Activated CD8-positive, alpha-beta memory T cell treated with anti-CD3 and anti-CD28 coated beads for 48 hours (primary cell): ENCODE measurements around the gene GSG1L.

Source experiments
- DNase-seq, 3 experiments: peaks; one replicate each; pipeline ENCODE4 v3.0.0-alpha.2; 2020; ENCODE audit warnings: low read depth in 2 of 3, low spot score in 2 of 3

The GSG1L gene

GRCh38 chr16:28092721-28093384 is 29.3 kb upstream of the GSG1L start:
- no peak for DNase-seq

GRCh38 chr16:28091656-28092055 is 28.1 kb upstream of the GSG1L start:
- no peak for DNase-seq

- DNase-seq = no peak
These were observed 27.3 kb upstream of the GSG1L start for GRCh38 chr16:28090646-28091377.

GRCh38 chr16:28089992-28090365 is 26.5 kb upstream of the GSG1L start:
- no peak for DNase-seq

- DNase-seq = no peak
These were observed 25.9 kb upstream of the GSG1L start for GRCh38 chr16:28089205-28089991.

- no peak for DNase-seq
These were observed 24.3 kb upstream of the GSG1L start for GRCh38 chr16:28087675-28088300.

- DNase-seq = no peak
These were observed 23.7 kb upstream of the GSG1L start for GRCh38 chr16:28087140-28087660.

GRCh38 chr16:28086186-28087139 is 22.9 kb upstream of the GSG1L start:
- no peak for DNase-seq

GRCh38 chr16:28085389-28086171 is 22.1 kb upstream of the GSG1L start:
- no peak for DNase-seq

GRCh38 chr16:28084209-28084608 is 20.7 kb upstream of the GSG1L start:
- DNase-seq = no peak

- no peak for DNase-seq
These were observed 19.1 kb upstream of the GSG1L start for GRCh38 chr16:28082624-28083023.

GRCh38 chr16:28081391-28081968 is 18.0 kb upstream of the GSG1L start:
- no peak for DNase-seq

- no peak for DNase-seq
These were observed 14.7 kb upstream of the GSG1L start for GRCh38 chr16:28078261-28078660.

GRCh38 chr16:28073836-28074235 is 10.3 kb upstream of the GSG1L start:
- DNase-seq = no peak

GRCh38 chr16:28072087-28072486 is 8.6 kb upstream of the GSG1L start:
- DNase-seq = no peak

- DNase-seq = no peak
These were observed 6.7 kb upstream of the GSG1L start for GRCh38 chr16:28069971-28070794.

- DNase-seq = no peak
These were observed 5.5 kb upstream of the GSG1L start for GRCh38 chr16:28068976-28069375.
